Measurements from ENCODE around the gene TMPRSS4.

Gene TMPRSS4

GRCh38 chr11:118153976-118154375, 77.1 kb downstream of the TMPRSS4 start:
- DNase-seq (ENCODE audit: low read depth) = no peak

- DNase-seq (ENCODE audit: low read depth) = no peak
Measured at GRCh38 chr11:118154641-118155040, 77.8 kb downstream of the TMPRSS4 start.

- DNase-seq (ENCODE audit: low read depth) = no peak
Measured at GRCh38 chr11:118155776-118156530, 79.1 kb downstream of the TMPRSS4 start.

GRCh38 chr11:118156531-118157185, 79.8 kb downstream of the TMPRSS4 start:
- no peak for DNase-seq (ENCODE audit: low read depth)

GRCh38 chr11:118157186-118157895, 80.5 kb downstream of the TMPRSS4 start:
- DNase-seq (ENCODE audit: low read depth) = no peak

GRCh38 chr11:118161786-118162185, 84.9 kb downstream of the TMPRSS4 start:
- no peak for DNase-seq (ENCODE audit: low read depth)

GRCh38 chr11:118162846-118163245, 86.0 kb downstream of the TMPRSS4 start:
- no peak for DNase-seq (ENCODE audit: low read depth)

- no peak for DNase-seq (ENCODE audit: low read depth)
Measured at GRCh38 chr11:118163494-118163893, 86.6 kb downstream of the TMPRSS4 start.

GRCh38 chr11:118164885-118165284, 88.0 kb downstream of the TMPRSS4 start:
- no peak for DNase-seq (ENCODE audit: low read depth)

GRCh38 chr11:118166641-118167040, 89.8 kb downstream of the TMPRSS4 start:
- DNase-seq (ENCODE audit: low read depth) = no peak

GRCh38 chr11:118167253-118167652, 90.4 kb downstream of the TMPRSS4 start:
- DNase-seq (ENCODE audit: low read depth) = no peak

- no peak for DNase-seq (ENCODE audit: low read depth)
Measured at GRCh38 chr11:118167906-118168305, 91.0 kb downstream of the TMPRSS4 start.

- DNase-seq (ENCODE audit: low read depth) = no peak
Measured at GRCh38 chr11:118168316-118168715, 91.4 kb downstream of the TMPRSS4 start.

- DNase-seq (ENCODE audit: low read depth) = no peak
Measured at GRCh38 chr11:118168751-118169150, 91.9 kb downstream of the TMPRSS4 start.

GRCh38 chr11:118169300-118170140, 92.6 kb downstream of the TMPRSS4 start:
- no peak for DNase-seq (ENCODE audit: low read depth)

- no peak for DNase-seq (ENCODE audit: low read depth)
Measured at GRCh38 chr11:118170231-118170630, 93.4 kb downstream of the TMPRSS4 start.

- DNase-seq (ENCODE audit: low read depth) = no peak
Measured at GRCh38 chr11:118170882-118171268, 94.0 kb downstream of the TMPRSS4 start.

Measured in T follicular helper cell (primary cell).